Suprapubic skin (tissue), 4 donors: ENCODE data around the gene WFIKKN2. TPM values are rescaled to one million over a fixed set of nuclear protein-coding genes. Genes with fewer than 3 reads are reported as not detected.

Source experiments
- DNase-seq, 2 donors: peaks; one replicate each; pipeline ENCODE4 v3.0.0-alpha.2; 2019; ENCODE audit warnings: low spot score in 2 of 2
- H3K27ac ChIP-seq: fragments of 200-600 bp; sonication (generic); one replicate; pipeline ENCODE4 v1.5.1; 2019
- H3K27me3 ChIP-seq: fragments of 200-600 bp; sonication (generic); one replicate; pipeline ENCODE4 v1.5.1; 2019
- H3K36me3 ChIP-seq: fragments of 200-600 bp; sonication (generic); one replicate; pipeline ENCODE4 v1.5.1; 2019
- H3K4me1 ChIP-seq: fragments of 200-600 bp; sonication (generic); one replicate; pipeline ENCODE4 v1.5.1; 2019
- H3K4me3 ChIP-seq: fragments of 200-600 bp; sonication (generic); one replicate; pipeline ENCODE4 v1.5.1; 2019; ENCODE audit warnings: mild to moderate bottlenecking
- H3K9me3 ChIP-seq: fragments of 200-600 bp; sonication (generic); one replicate; pipeline ENCODE4 v1.5.1; 2019
- CTCF ChIP-seq, 2 donors: fragments of 200-600 bp in 1 of 2; fragments of 450-650 bp in 1 of 2; sonication (generic) in 1 of 2; IDR thresholded peaks; one replicate each; pipeline ENCODE4 v1.5.1; 2016 to 2019; ENCODE audit warnings: antibody characterized with exemption in 2 of 2, mild to moderate bottlenecking in 1 of 2, moderate library complexity in 1 of 2
- EP300 ChIP-seq: sonication (generic); formaldehyde crosslinking; IDR thresholded peaks from one replicate; pipeline ENCODE4 v1.6.1; 2017; ENCODE audit warnings: antibody characterized with exemption
- POLR2A ChIP-seq, 2 donors: fragments of 450-650 bp; IDR thresholded peaks; one replicate each; pipeline ENCODE4 v1.6.1; 2017; ENCODE audit warnings: antibody characterized with exemption in 2 of 2, mild to moderate bottlenecking in 2 of 2, moderate library complexity in 2 of 2
- POLR2AphosphoS5 ChIP-seq, 3 donors: sonication (generic); formaldehyde crosslinking; IDR thresholded peaks; one replicate each; pipeline ENCODE4 v1.6.1; 2017; ENCODE audit warnings: antibody characterized with exemption in 3 of 3
- WGBS: methylation state at CpG from one replicate; pipeline ENCODE4 v1.1.5; 2018; 5-methylcytosine and 5-hydroxymethylcytosine counted together
- total RNA-seq, 4 donors: library from RNA; depleted of rRNA; stranded (reverse); fragments of >200 nt; gene quantifications; one replicate each; pipeline ENCODE4 v1.1.0, GENCODE V29; 2016

The WFIKKN2 gene
- total RNA-seq, 4 donors from 2014 or later: 0.36 to 0.93 (median 0.65) TPM

- no peak overlapping the region for H3K27ac ChIP-seq
- H3K36me3 ChIP-seq: no peaks in the 10 kb centered on the region
- WGBS: 88% methylated on average over 7 of the region's 7 CpGs
- peaks cover 10% of the 10 kb centered on the region for H3K4me1 ChIP-seq
- no peak overlapping the region for H3K4me3 ChIP-seq
- no peaks in the 10 kb centered on the region for H3K27me3 ChIP-seq
- DNase-seq: no peak
- no peak for TF ChIP-seq EP300
- H3K9me3 ChIP-seq: no peaks in the 10 kb centered on the region
These were observed 43.3 kb upstream of the WFIKKN2 start for GRCh38 chr17:50792132-50792531.

DNA sequence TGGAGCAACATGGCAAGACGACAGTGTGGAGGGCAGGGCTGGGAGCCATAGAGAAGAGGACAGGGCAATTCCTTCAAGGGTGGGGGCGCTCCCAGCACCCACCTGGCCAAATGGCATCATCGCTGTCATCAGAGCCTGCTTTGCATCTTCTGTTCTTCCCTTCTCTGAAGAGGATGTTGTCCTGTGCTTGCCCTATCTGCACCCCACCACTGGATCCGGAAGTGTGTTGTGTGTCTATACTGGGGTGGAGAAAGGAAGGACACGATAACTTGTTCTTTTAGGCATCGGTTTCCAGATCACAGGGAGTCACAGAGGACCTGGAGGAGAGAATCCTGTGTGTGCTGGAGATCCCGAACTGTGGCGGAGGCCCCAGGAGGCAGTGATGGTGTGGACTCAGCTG is 42.4 kb upstream of the WFIKKN2 start:
- 95% methylated on average over 8 of the region's 8 CpGs for WGBS
- no peaks in the 10 kb centered on the region for H3K27me3 ChIP-seq
- no peak overlapping the region for H3K4me3 ChIP-seq
- TF ChIP-seq EP300 (no peak), POLR2A (IDR thresholded peaks at IDR 0.05) (no peak), POLR2AphosphoS5 (IDR thresholded peaks at IDR 0.05) (no peak), CTCF (IDR thresholded peaks at IDR 0.05) (no peak)
- H3K9me3 ChIP-seq: no peaks in the 10 kb centered on the region
- peaks cover 16% of the 10 kb centered on the region for H3K4me1 ChIP-seq
- DNase-seq: no peak
- H3K27ac ChIP-seq: no peak overlapping the region
- no peaks in the 10 kb centered on the region for H3K36me3 ChIP-seq

GRCh38 chr17:50794361-50794760 is 41.0 kb upstream of the WFIKKN2 start:
- 86% methylated on average over 6 of the region's 6 CpGs for WGBS
- no peak for DNase-seq
- Histone ChIP-seq H3K4me3 (no peak overlapping the region), H3K9me3 (no peaks in the 10 kb centered on the region), H3K27ac (no peak overlapping the region), H3K27me3 (no peaks in the 10 kb centered on the region), H3K4me1 (peaks cover 27% of the 10 kb centered on the region), H3K36me3 (no peaks in the 10 kb centered on the region)
- TF ChIP-seq POLR2AphosphoS5 (IDR thresholded peaks at IDR 0.05) (no peak), EP300 (no peak), POLR2A (IDR thresholded peaks at IDR 0.05) (no peak), CTCF (IDR thresholded peaks at IDR 0.05) (no peak)

DNA sequence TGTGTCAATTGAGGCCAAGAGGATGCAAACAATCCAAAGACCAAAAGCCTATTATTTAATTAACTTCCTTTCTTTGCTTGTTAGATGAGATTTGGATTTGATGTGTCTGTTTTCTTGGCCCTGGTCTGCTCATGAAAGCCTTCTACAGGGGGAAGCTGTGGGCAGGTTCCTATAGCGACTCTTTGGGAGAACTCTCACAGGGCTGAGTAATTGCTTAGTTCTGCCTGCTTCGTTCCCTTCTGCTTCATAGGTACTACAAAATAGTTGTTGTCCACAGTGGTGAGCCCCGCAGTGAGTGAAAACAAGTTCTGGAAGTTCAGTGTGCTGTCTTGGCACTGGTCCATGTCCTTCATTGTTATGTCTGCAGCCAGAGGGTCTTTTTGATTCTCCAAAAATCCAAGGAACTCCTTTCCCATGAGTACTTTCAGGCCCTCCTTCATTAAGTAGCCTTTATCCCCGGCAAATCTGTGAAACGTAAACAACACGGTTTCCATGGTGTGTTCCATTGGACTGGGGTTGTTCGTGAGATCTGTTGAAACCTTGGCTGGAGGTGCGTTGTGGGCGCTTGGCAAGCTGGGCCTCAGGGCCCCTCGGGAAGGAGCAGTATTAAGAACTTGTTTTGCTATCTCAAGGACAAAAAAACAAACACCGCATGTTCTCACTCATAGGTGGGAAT is 38.1 kb upstream of the WFIKKN2 start:
- no peak for DNase-seq
- Histone ChIP-seq H3K27me3 (no peaks in the 10 kb centered on the region), H3K9me3 (no peaks in the 10 kb centered on the region), H3K27ac (peak overlapping the region; percentile 62), H3K4me1 (peaks cover 47% of the 10 kb centered on the region), H3K4me3 (no peak overlapping the region), H3K36me3 (no peaks in the 10 kb centered on the region)
- WGBS: 51% methylated on average over 11 of the region's 11 CpGs
- TF ChIP-seq POLR2AphosphoS5 (IDR thresholded peaks at IDR 0.05) (no peak), POLR2A (IDR thresholded peaks at IDR 0.05) (no peak), CTCF (IDR thresholded peaks at IDR 0.05) (no peak), EP300 (no peak)

DNA sequence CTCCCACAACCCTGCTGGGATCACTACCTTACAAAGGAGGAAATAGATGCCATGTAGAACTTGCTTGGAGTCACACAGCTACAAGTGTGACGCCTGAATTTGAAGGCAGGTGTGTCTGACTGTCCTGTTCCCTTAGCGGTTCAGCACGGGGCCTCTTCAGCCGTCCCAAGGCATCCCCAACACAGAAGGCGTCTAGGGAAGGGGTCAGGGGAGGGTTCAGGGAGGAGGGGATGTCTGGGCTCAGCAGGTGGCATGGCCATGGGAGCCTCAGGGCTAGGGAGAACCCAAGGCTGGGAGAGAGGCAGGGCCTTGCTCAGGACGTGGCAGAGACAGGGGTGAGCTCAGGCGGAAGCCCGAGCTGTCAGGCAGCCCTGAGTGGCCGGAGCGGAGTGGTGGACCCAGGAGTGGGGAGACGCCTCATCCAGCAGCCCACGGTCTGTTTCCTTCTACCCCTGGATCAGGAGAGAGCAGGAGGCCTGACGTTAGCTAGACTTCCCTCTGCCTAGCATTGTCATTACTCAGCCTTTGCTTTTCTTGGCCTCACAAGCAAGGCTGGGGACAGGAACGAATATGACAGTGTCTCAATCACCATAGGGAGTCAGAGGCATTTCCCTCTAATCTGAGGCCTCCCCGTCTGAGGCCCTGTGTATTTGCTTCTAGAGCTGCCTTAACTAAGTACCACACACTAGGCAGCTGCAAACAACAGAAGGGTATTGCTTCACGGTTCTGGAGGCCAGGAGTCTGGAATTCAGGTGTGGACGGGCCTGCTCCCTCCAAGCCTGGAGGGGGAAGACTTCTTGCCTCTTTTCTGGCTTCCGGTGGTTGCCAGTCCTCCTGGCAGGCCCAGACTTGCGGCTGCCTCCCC is 36.7 kb upstream of the WFIKKN2 start:
- TF ChIP-seq POLR2A (IDR thresholded peaks at IDR 0.05): no peak
- no peak for TF ChIP-seq CTCF (IDR thresholded peaks at IDR 0.05)
- peak in 2 of 3 donors; percentile 58 to 64 for TF ChIP-seq POLR2AphosphoS5 (IDR thresholded peaks at IDR 0.05)
- peak overlapping the region; percentile 87 for H3K27ac ChIP-seq
- no peak for DNase-seq
- H3K36me3 ChIP-seq: no peaks in the 10 kb centered on the region
- no peak overlapping the region for H3K4me3 ChIP-seq
- peaks cover 52% of the 10 kb centered on the region for H3K4me1 ChIP-seq
- no peaks in the 10 kb centered on the region for H3K9me3 ChIP-seq
- H3K27me3 ChIP-seq: no peaks in the 10 kb centered on the region
- WGBS: 78% methylated on average over 16 of the region's 19 CpGs
